Colonic mucosa (tissue), 4 donors: ENCODE results near the gene DHRS3. TPM values are rescaled to one million over a fixed set of nuclear protein-coding genes. Genes with fewer than 3 reads are reported as not detected.

Experiments
- DNase-seq: peaks from one replicate; pipeline ENCODE4 v3.0.0-alpha.2; 2020
- H3K27ac ChIP-seq: fragments of 200-600 bp; one replicate; pipeline ENCODE4 v1.8.0; 2021
- H3K27me3 ChIP-seq: fragments of 200-600 bp; one replicate; pipeline ENCODE4 v1.8.0; 2021
- H3K36me3 ChIP-seq: fragments of 200-600 bp; one replicate; pipeline ENCODE4 v1.8.0; 2021
- H3K4me1 ChIP-seq: fragments of 200-600 bp; one replicate; pipeline ENCODE4 v1.8.0; 2021; ENCODE audit warnings: mild to moderate bottlenecking
- H3K4me3 ChIP-seq: fragments of 200-600 bp; one replicate; pipeline ENCODE4 v1.8.0; 2021
- H3K9ac ChIP-seq, 2 donors: one replicate each; pipeline ENCODE4 v1.7.0; 2013; ENCODE audit warnings: control low read depth in 2 of 2, low read depth in 2 of 2, low read length in 2 of 2
- H3K9me3 ChIP-seq: fragments of 200-600 bp; one replicate; pipeline ENCODE4 v1.8.0; 2021
- CTCF ChIP-seq: fragments of 200-600 bp; IDR thresholded peaks from one replicate; pipeline ENCODE4 v1.8.0; 2022; ENCODE audit warnings: antibody characterized with exemption, mild to moderate bottlenecking
- intact Hi-C: fragments of 100-400 bp; cut with DNase I; formaldehyde crosslinking; loops from one replicate; pipeline ENCODE4 v1.14.1; 2022
- total RNA-seq, 2 donors: library from RNA; stranded (reverse); fragmentation: NEBNext Ultra II Directional in 1 of 2; extraction: Animal tissue kit (Norgen Biotek cat#: 25700) in 1 of 2; gene quantifications; one replicate each; pipeline ENCODE4 v1.2.1, GENCODE V29; 2021
- donor health status: healthy.
- donor health status: DM: no; HTN: no; CAD: no.
- donor health status: DM: no; HTN: no; CAD: no.

DHRS3 gene
- total RNA-seq, 2 donors from 2014 or later, result 69.6 to 120 TPM

GRCh38 chr1:12577020-12577419 is 41.0 kb downstream of the DHRS3 start:
- Histone ChIP-seq H3K4me1 (no peaks in the 10 kb centered on the region), H3K36me3 (peaks cover 5% of the 10 kb centered on the region), H3K4me3 (no peak overlapping the region), H3K9me3 (no peaks in the 10 kb centered on the region), H3K27ac (no peak overlapping the region), H3K9ac (no peak overlapping the region), H3K27me3 (no peaks in the 10 kb centered on the region)
- DNase-seq, result no peak
- no peak for TF ChIP-seq CTCF
- intact Hi-C loops, result no loop called here

GRCh38 chr1:12574757-12575139 is 43.3 kb downstream of the DHRS3 start:
- DNase-seq, result no peak
- intact Hi-C loops, result no loop called here
- Histone ChIP-seq H3K9me3 (no peaks in the 10 kb centered on the region), H3K27ac (no peak overlapping the region), H3K9ac (no peak overlapping the region), H3K4me3 (no peak overlapping the region), H3K4me1 (no peaks in the 10 kb centered on the region), H3K27me3 (no peaks in the 10 kb centered on the region), H3K36me3 (peaks cover 5% of the 10 kb centered on the region)
- TF ChIP-seq CTCF, result no peak

GRCh38 chr1:12573015-12573825 is 44.8 kb downstream of the DHRS3 start:
- no peaks in the 10 kb centered on the region for H3K9me3 ChIP-seq
- H3K9ac ChIP-seq, result no peak overlapping the region
- H3K27me3 ChIP-seq, result no peaks in the 10 kb centered on the region
- intact Hi-C loops, result no loop called here
- DNase-seq, result no peak
- no peak overlapping the region for H3K4me3 ChIP-seq
- no peak overlapping the region for H3K27ac ChIP-seq
- no peaks in the 10 kb centered on the region for H3K36me3 ChIP-seq
- no peak for TF ChIP-seq CTCF
- H3K4me1 ChIP-seq, result no peaks in the 10 kb centered on the region

GRCh38 chr1:12572522-12572921 is 45.5 kb downstream of the DHRS3 start:
- Histone ChIP-seq H3K27me3 (no peaks in the 10 kb centered on the region), H3K9me3 (no peaks in the 10 kb centered on the region), H3K4me1 (no peaks in the 10 kb centered on the region), H3K9ac (no peak overlapping the region), H3K36me3 (no peaks in the 10 kb centered on the region), H3K27ac (no peak overlapping the region), H3K4me3 (no peak overlapping the region)
- intact Hi-C loops, result no loop called here
- no peak for DNase-seq
- TF ChIP-seq CTCF, result no peak

GRCh38 chr1:12570291-12570690 is 47.7 kb downstream of the DHRS3 start:
- DNase-seq, result no peak

More at GRCh38 chr1:12570291-12570690, 47.7 kb downstream of the DHRS3 start:
- no peak overlapping the region for H3K4me3 ChIP-seq
- no peak overlapping the region for H3K9ac ChIP-seq
- no peaks in the 10 kb centered on the region for H3K36me3 ChIP-seq
- H3K4me1 ChIP-seq, result no peaks in the 10 kb centered on the region
- no peak overlapping the region for H3K27ac ChIP-seq
- H3K27me3 ChIP-seq, result no peaks in the 10 kb centered on the region
- no peak for TF ChIP-seq CTCF
- no peaks in the 10 kb centered on the region for H3K9me3 ChIP-seq
- intact Hi-C loops, result no loop called here
